Iris pigment epithelial cell (primary cell): ENCODE measurements around the gene ACADVL.

Experiments
- DNase-seq: peaks from one replicate; pipeline ENCODE4 v3.0.0-alpha.2; 2011; ENCODE audit warnings: low read depth

The ACADVL gene

GRCh38 chr17:7252176-7253043 lies 32.7 kb downstream of the ACADVL start, which contains the start of gene ELP5:
Gene ELP5 (plus strand): TSS chr17:7252215. CDS start chr17:7252551, 336 bp downstream.
- peak; percentile 95 for DNase-seq

GRCh38 chr17:7253082-7253481 lies 33.3 kb downstream of the ACADVL start:
- DNase-seq = no peak

GRCh38 chr17:7254511-7254910 lies 34.8 kb downstream of the ACADVL start:
- no peak for DNase-seq

- DNase-seq = no peak
Measured at GRCh38 chr17:7256766-7257456, 37.2 kb downstream of the ACADVL start.

GRCh38 chr17:7258731-7259554 lies 39.2 kb downstream of the ACADVL start:
- DNase-seq = peak; percentile 54

GRCh38 chr17:7259555-7259889 lies 39.8 kb downstream of the ACADVL start:
- no peak for DNase-seq

- no peak for DNase-seq
Measured at GRCh38 chr17:7260151-7260550, 40.4 kb downstream of the ACADVL start.

- DNase-seq = no peak
Measured at GRCh38 chr17:7260651-7261378, 41.1 kb downstream of the ACADVL start.

- DNase-seq = no peak
Measured at GRCh38 chr17:7261379-7262191, 41.8 kb downstream of the ACADVL start.

- DNase-seq = no peak
Measured at GRCh38 chr17:7262192-7262934, 42.6 kb downstream of the ACADVL start, which contains the start of gene CLDN7. Gene CLDN7 (minus strand): TSS chr17:7262478. CDS start chr17:7262043, 435 bp downstream.

GRCh38 chr17:7262935-7263800 lies 43.4 kb downstream of the ACADVL start:
- DNase-seq = no peak

- DNase-seq = no peak
Measured at GRCh38 chr17:7263801-7264078, 44.0 kb downstream of the ACADVL start.

GRCh38 chr17:7266784-7267183 lies 47.0 kb downstream of the ACADVL start:
- DNase-seq = peak; percentile 41
